Fibroblast of skin of right biceps (primary cell): ENCODE data around the gene PCNX1.
"Not testable (repeated sequence)": the region's sequence is repeated elsewhere in the genome, so short reads cannot be mapped to it uniquely, and the experiment has no call there.

Experiments used
- DNase-seq: peaks from one replicate; pipeline ENCODE4 v3.0.0-alpha.2; 2013

Gene PCNX1

GRCh38 chr14:71133296-71133695, 226.0 kb downstream of the PCNX1 start:
- no peak for DNase-seq

GRCh38 chr14:71135496-71135895, 228.2 kb downstream of the PCNX1 start:
- DNase-seq, result no peak

DNA sequence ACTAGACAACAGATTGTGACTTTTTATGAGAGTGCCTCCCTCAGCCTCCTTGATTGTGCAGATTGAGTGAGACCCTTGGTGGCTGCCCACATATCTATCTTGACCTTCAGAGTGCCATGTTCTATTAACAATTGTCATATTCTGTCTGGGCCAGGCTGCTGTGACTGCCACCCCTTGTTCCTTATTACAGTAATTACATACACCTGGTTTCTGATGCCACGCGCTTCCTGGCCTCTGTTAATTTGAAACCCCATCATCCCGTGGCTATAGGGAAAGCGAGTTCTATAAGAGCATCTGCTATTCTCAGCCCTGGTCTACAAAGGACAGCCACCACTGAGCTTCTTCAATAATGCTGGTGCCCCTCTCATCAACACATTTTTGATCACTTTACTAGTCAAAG, 228.7 kb downstream of the PCNX1 start:
- no peak for DNase-seq

GRCh38 chr14:71136386-71137060, 229.3 kb downstream of the PCNX1 start:
- no peak for DNase-seq

DNA sequence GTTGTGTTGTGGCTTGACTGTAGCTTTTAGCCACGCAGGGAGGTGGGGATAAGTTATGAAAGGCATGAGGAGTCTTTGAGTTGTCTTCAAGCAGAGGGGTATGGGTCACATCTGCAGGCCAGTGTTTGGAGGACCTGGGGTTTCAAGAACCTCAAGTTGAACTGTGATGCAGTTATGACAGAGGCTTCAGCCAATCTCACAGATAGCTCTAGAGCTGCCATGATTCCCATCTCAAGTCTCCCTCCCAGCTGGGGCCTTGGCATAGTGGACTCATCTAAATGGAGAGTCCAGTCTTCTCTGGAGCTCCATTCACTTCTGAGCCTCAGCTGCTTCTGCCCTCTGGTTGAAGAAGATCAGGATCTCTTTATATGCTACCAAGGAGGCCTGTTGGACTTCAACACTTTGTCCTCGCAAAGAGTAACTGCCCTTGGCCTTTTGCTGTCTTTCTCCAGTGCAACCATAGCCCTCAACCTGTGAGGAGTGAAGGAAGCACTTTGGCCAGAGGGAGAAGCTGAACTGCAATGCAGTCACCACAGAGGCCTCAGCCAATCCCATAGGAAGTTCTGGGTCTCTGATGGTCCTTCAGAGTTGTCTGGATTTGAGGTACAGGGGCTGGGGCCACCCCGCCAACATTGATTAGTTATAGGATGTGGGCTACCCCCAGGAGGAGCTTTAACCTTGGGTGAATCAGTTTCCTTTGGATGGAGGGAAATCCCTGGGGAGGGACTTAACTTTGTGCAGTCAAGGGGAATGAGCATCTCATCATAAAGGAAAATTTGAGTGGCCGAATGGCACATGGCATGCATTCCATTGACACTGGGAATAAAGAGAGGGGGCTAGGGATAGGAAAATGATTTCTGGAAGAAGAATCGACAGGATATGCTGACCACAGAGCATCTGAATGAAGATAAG, 230.5 kb downstream of the PCNX1 start:
- DNase-seq, result peak; percentile 62

DNA sequence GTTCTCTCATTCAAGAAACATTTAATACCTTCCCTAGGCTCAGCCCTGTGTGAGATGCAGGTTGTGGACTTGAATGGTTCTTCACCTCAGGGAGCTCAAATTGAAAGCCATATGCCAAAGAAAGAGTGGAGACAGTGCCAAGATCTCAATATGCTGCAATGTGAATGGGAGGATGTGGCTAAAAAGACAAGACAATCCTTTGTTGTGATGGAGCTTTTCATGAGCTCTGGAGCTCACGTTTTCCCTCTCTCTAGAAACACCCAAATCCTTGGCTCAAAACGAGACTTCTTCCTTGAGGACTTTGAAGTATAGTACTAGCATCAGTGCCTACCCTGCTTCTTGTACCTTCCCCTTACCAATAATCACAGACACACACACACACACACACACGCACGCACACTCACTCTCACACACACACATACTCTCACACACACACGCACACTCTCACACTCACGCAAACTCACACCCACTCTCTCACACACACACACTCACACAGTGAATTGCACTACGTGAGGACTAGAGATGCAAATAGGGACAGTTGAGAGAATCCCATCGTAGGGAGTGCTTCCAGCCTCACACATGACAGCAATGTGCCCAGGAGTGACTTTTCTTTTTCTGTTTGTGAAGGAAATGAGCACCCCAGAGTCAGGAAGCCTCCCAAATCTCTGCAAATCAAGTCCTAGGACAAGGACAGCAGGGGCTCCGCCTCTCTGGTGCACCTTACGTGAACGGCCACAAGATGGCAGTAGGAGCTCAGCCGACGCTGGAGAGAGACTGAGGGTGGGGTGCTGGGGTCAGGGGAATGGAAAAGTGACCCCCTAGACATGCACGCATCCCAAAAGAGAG, 231.4 kb downstream of the PCNX1 start:
- peak; percentile 62 for DNase-seq

- DNase-seq, result no peak
Measured at GRCh38 chr14:71139294-71139946, 232.2 kb downstream of the PCNX1 start.

- DNase-seq, result no peak
Measured at GRCh38 chr14:71140157-71140556, 232.9 kb downstream of the PCNX1 start.

DNA sequence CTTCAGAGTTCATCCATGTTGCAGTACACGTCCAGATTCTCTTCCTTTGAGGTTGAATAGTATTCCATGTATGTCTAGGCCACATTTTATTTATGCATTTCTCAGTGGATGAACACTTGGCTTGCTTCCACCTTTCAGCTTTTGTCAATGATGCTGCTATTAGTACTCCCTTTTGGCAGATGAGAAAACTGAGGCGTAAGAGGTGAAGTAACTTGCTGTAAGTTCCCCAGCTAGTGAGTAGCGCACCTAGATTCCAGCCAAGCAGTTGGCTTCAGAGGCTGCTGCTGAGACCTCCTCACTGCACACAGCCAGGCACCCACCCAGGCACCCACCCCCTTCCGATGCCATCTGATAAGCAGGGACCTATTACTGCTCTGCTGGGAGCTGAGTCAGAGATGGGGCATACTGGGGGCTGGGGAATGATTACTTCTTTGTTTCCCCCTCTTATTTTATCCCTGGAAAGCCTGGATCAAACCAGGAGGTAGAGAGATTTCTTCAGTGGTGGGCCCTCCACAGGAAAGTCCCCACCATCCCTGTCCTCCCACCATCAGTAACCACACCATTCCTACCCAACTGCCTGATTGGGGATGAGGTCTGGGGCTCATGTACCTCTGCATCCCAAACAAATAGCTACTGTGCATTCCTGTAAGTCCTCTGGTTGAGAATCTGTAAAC, 234.6 kb downstream of the PCNX1 start:
- peak; percentile 82 for DNase-seq

- peak; percentile 99 for DNase-seq
Measured at GRCh38 chr14:71142375-71143038, 235.2 kb downstream of the PCNX1 start.

GRCh38 chr14:71143381-71144290, 236.4 kb downstream of the PCNX1 start:
- peak; percentile 94 for DNase-seq

- not testable (repeated sequence) for DNase-seq
Measured at GRCh38 chr14:71147335-71147734, 240.1 kb downstream of the PCNX1 start.

DNA sequence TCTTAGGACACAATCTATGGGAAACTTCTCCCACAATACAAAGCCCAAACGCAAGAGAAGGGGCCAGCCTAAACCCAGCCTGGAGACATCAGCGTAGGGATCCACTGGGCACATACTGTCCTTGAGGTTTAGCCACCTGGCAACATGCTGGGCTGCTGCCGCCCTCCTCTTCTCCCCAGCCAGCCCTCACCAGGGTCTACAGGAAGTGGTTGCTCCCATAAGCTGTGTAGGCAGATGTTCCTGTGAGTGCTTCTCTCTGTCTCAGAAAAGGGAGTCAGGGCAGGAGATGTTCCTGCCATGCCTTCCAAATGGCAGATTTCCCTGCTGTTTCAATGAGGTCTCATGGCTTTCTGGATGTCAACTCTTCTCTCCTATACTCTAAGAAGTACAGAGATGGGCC, 241.4 kb downstream of the PCNX1 start:
- DNase-seq, result no peak

DNA sequence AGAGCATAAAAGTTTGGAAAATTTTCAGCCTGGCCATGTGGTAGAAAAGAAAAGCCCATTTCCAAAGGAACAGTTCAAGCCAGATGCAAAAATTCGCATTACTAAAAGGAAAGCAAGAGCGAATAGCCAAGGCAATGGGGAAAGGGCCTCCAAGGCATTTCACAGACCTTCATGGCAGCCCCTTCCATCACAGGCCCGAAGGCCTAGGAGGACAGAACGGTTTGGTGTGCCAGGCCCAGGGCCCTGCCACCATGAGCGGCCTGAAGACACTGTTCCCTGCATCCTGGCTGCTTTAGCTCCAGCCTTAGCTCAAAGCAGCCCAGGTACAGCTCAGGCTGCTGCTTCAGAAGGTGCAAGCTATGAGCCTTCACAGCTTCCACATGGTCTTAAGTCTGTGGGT, 243.5 kb downstream of the PCNX1 start:
- DNase-seq, result no peak

DNA sequence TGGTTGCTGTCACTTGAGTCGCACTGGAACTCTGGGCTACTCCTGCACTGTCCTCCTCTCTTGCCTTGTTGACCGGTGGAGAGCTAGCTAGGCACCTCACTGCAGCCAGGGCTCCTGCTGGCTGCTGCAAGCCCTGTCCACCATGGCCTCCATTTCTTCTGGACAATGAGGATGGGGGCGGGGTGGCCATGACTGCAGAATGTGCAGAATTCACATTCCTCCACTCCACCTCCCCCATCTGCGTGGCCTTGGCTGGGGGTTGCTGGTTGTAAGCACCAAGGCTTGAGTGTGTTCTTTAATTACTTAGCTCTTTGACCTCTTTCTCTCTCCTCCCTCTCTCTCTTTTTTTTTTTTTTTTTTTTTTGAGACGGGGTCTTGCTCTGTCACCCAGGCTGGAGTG, 248.5 kb downstream of the PCNX1 start:
- DNase-seq, result peak; percentile 41

GRCh38 chr14:71163050-71163841, 256.0 kb downstream of the PCNX1 start:
- no peak for DNase-seq

DNA sequence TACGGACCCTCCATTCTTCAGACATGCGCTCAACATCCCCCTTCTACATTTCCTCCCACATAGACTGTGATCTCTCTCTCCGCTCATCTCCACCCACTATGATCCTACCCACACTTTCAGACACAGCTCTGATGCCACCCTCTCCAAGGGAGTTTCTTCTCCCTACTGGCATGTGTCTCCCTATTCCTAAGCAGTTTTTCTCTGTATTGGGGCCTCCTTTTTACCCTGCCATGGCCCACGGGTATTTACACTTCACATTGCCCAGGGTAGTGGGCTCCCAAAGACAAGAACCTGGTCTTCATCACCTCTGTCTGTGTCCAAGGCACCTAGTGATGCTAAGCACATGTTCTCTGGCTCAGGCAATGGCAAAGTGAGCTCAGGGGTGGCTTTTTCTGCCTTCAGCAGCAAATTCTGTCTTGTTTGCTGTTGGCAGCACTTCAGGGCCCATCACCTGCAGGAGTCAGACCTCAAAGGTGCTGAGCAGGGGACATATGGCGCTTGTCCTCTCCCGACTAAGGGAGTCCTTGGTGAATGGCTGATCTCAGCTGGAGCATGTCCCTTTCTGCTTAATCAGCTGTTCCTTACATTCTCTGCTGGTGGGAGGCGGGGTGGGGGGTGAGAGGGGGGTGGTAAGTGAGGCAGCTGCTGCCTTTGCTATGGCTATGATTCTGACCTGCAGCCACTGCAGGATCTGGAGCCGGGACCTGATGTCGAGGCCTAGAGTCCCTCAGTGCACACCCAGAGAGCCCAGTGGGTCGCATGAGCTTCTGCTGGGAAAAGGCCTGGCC, 256.8 kb downstream of the PCNX1 start:
- no peak for DNase-seq
